CD1c-positive myeloid dendritic cell (primary cell): ENCODE measurements around the gene YWHAG.
"Not testable (repeated sequence)": the region's sequence is repeated elsewhere in the genome, so short reads cannot be mapped to it uniquely, and the experiment has no call there.

Experiments used
- DNase-seq: peaks from one replicate; pipeline ENCODE4 v3.0.0-alpha.2; 2016; ENCODE audit errors: extremely low spot score

The YWHAG gene

DNA sequence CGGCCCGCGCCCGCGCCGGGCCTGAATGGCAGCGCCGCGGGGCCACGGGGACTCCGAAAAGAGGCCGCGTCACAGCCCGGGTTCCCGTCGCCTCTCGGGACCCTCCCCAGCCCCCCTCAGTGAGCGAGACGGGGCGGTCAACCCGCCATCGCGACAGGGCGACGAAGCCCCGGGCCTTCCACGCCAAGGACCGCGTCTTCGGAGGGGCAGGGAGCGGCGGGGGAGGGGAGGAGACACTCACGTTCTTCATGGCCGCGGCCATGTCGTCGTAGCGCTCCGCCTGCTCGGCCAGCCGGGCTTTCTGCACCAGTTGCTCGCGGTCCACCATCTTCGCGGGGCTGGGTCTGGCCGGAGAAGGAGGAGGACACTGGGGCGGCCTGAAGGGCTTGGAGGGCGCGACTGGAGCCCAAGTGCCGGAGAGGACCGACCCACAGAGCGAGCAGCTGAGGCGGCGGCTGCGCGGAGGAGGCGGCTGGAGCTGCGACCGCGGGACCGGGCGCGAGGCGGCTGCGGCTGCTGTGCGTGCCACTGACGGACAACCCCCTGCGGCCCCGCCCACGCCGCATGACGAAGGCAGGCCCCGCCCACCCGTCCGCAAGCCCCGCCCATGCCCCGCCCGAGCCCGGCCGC lies at the start of gene YWHAG:
Gene YWHAG, minus strand, starts transcription at position 511 of the 630 bp plus-strand sequence. Its CDS starts 183 bp downstream, at position 328.
- DNase-seq = peak; percentile 95

DNA sequence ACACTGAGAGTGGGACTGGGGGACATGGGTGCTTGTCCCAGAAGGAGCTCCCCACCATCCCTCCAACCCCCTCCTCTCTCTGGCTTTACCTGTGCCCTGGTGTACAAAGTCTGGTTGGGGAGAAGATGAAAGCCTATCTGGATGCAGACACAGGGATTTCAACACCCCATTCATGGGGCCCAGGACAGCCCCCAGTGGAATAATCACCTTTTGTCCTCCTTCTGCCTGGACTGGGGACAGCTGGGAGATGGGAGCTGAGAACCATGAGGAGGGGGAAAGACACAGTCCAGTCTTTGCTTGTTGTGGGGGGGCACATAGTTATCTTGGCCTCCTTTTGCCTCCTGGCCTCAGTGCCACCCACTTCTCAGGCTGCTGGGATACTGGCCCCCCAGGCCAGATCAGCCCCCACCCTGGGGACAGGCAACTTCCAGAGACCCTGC lies 49.4 kb upstream of the YWHAG start:
- no peak for DNase-seq

DNA sequence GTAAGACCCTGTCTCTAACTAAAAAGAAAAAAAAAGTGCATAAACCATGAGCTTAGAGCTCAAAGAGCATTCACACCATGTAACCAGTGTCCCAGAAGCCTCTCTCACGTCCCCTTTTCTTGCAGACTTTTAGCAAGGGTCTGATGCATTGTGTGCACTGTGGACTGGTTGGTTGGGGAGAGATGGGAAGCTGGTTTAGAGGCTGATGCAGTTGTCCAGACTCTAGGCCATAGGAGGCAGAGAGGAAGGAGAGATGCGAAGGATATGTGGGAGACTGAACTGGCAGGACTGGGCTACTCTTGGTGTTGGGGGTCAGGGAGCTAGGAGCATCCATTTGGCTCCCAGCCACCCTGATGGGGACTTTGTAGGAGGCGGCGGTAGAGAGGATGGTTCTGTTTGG lies 48.9 kb upstream of the YWHAG start:
- DNase-seq = no peak

DNA sequence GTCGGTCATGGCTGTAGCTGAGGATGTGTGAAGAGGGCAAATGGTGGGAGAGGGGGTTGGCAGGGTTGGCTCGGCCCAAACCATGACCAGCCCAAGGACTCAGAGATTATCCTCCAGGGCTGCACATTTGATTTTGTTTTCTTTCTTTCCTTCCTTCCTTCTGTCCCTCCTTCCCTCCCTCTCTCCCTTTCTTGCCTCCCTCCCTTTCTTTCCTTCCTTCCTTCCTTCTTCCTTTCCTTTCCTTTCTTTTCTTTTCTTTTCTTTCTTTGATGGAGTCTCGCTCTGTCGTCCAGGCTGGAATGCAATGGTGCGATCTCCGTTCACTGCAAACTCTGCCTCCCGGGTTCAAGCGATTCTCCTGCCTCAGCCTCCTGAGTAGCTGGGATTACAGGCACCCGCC lies 46.9 kb upstream of the YWHAG start:
- no peak for DNase-seq

DNA sequence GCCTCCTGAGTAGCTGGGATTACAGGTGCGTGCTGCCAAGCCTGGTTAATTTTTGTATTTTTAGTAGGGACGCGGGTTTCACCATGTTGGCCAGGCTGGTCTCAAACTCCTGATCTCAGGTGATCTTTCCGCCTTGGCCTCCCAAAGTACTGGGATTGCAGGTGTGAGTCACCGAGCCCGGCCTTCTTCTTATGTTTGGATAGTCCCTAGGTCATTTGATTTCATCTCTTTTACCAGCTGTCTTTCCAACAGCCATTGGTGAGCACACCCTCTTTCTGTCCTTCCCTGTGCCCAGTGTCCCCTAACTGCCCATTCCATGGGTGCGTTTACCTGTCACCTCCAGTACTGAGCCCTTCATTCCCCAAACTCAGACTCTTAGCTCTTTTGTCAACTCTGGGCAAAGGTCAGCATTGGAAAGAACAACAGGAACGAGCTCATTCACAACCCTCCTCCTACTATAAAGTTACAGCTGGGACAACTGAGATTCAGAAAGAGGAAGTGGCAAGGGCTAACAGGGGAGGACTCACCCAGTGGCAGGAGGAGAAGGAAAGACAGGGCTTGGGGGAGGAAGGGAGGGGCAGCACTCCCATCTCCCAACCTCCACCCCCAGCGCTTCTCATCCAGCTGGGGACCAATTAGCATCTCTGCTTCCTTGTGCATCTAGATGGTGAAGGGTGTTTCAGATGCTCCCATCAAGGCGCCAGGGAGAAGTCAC lies 45.1 kb upstream of the YWHAG start:
- peak; percentile 85 for DNase-seq

DNA sequence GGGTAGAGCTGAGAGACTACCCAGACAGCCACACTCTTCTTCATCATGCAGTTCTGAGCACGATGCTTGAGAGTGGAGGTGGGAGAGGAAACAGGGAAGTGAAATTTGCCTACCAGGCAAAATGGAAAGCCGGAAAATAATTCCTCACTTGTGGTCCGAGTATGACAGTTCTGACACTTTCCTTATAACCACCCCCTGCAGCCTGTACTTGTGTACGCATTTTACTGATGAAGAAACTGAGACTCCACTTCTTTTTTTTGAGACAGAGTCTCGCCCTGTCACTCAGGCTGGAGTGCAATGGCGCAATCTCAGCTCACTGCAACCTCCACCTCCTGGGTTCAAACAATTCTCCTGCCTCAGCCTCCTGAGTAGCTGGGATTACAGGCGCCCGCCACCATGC lies 44.3 kb upstream of the YWHAG start:
- DNase-seq = peak; percentile 95

DNA sequence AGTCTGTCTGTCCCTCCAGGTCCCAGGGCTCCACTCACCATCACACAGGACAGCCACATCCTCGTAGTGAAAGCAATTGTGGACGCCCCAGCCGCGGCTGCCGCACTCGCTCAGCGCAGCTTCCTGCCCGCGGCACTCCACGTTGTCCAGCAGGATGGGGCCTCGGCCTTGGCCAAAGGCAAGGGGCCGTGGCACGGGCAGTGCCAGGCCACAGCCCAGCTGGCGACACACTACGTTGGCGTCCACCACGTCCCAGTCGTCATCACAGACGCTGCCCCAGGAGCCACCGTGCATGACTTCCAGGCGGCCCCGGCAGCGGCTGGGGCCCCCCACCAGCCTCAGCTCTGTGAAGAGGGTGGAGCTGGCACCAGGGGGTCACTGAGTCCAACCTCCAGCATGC lies 41.5 kb upstream of the YWHAG start:
- DNase-seq = no peak

DNA sequence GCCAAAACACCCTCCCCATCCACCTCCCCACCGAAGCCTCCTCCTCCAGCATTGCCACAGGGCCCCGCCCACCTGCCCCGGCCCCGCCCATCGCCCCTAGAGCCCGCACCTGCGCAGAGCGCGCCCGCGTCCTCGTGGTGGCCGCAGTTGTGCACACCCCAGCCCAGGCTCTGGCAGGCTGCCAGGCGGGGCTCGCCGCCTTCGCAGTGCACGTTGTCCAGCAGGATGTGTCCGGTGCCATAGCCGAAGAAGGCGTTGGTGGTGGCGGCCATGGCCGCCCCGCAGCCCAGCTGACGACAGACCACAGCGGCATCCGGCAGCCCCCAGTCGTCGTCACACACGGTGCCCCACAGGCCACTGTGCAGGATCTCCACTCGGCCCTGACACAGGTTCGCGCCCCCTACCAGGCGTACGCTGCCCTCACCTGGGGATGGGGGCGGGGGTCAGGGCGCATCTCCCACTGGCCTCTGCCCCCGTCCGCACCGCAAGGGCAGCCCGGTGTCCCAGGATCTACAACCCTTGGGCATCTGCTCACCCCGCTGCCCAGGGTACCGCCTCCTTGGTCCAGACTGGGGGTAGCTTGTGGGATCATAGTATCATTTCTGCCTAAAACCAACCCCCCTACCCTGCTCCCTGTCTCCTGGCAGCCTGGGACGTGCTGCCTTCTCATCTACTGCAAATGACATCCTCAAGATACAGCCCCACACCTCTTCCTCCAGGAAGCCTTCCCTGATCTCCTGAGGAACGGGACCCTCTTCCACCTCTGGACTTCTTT lies 38.8 kb upstream of the YWHAG start:
- DNase-seq = peak; percentile 89

DNA sequence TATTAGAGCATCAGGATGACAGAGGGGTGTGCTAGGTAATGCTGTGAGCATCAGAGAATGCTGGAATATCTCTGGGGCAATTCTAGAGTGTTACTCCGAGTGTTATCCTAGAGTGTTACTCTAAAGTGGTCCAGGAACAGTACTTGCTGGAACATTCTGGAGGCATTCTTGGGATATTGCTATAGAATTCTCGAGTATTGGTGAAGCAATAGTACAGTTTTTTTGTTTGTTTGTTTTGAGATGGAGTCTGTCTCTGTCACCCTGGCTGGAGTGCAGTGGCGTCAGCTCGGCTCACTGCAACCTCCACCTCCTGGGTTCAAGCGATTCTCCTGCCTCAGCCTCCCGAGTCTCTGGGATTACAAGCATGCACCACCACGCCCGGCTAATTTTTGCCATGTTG lies 38.1 kb upstream of the YWHAG start:
- DNase-seq = no peak

DNA sequence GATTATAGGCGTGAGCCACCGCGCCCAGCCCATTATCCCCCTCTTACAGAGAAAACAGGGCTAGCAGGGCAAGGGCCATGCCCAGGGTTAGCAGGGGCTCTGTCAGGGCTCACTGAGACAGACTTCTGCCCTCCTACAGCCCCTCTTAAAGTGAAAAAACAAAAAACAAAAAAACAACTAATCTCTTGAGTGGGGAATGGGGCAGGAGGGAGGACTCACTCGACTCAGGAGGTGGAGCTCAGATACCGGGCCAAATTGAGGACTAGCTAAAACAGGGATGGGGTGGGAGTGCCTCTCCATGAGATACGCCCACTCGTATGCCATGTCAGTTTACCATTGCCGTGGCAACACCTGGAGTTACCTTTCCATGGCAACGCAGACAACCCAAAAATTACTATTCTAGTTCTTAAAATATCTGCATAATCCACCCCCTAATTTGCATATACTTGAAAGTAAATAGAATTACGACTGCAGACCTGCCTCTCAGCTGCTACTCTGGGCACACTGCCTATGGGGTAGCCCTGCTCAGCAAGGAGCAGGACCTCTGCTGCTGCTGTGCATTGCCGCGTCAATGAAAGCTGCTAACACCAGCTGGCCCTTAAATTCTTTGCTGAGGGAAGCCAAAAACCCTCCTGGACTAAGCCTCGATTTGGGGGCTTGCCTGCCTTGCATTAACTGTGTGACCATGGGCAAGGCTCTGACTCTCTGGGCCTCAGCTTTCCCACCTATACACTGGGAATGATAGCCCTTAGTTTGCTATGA lies 37.4 kb upstream of the YWHAG start:
- no peak for DNase-seq

DNA sequence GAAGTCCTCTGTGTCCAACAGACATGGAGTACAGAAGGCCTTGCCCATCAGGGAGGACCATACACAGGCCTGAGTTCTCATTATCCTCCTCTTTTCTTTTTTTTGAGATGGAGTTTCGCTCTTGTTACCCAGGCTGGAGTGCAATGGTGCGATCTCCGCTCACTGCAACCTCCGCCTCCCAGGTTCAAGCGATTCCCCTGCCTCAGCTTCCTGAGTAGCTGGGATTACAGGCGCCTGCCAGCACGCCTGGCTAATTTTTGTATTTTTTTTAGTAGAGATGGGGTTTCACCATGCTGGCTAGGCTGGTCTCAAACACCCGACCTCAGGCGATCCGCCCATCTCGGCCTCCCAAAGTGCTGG lies 36.8 kb upstream of the YWHAG start:
- DNase-seq = not testable (repeated sequence)

DNA sequence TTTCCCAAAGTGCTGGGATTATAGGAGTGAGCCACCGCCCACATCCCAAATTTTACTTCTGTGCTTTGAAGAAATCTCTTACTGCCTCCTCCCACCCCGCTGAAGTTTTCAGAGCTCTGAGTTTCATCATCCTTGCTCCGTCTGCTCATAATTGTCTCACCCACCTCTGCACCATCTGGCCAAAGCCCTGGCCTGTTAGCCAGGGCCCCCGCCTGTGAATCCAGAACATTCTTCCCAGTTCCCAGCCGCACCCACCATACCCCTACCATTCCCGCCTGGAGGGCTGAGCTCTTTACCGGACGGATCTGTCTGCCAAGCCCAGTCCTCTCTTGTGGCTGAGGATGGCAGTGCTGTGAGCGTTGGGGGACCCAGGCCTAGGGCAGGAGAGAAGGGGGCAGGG lies 36.2 kb upstream of the YWHAG start:
- peak; percentile 66 for DNase-seq

DNA sequence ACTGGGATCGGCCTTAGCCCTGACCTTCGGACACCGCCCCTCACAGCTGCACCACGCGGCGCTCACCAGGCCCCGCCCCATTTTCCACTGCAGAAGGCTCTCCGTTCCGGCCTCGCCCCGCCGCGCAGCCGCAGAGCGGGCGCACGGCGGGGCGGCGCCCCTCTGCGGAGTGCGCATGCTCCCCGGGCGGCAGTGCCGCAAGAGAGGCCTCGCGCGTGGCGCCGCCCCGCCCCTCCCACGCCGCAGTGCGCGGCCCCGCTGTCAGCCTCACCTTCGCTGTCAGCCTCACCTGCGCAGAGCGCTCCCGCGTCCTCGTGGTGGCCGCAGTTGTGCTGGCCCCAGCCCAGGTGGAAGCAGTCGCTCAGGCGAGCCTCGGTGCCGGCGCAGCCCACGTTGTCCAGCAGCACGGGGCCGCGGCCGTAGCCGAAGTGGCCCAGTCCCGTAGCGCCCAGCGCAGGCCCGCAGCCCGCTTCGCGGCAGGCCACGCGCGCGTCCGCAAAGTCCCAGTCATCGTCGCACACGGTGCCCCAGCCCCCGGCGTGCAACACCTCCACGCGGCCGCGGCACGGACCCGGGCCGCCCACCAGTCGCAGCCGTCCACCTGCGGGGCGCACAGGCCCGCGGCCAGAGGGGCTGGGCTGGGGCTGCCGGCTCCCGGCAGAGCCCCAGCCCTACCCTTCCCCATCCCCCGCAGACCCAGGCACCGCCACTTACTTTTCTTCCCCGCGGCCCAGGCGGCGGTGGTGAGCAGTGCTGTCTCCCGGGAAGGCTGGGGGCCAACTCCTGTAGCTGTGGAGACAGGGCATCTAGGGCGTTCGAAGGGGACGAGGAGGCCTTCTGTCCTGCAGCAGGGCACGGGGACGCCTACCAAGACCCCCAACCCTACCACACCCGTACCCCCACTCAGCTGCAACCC lies 34.6 kb upstream of the YWHAG start:
- peak; percentile 96 for DNase-seq

DNA sequence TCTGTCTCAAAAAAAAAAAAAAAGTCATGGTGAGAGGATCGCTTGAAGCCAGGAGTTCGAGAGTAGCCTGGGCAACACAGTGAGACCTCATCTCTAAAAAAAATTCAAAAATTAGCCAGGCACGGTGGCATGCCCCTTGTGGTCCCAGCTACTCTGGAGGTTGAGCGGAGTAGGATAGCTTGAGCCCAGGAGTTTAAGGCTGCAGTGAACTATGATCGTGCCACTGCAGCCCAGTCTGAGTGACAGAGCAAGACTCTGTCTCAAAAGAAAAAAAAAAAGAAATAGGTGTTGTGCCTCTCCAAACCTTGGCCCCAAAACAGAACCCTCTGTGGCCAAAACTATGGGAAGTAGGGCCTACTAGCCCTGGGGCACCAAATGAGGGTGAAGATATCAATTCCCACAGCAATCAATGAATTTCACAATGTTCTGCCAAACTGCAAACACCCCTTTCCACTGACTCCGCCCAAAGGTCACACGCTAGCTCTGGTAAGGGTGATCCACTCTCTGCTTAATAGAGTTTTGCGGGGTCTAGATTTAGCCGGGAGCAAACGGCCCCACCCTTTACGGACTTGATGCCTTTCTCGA lies 33.8 kb upstream of the YWHAG start:
- no peak for DNase-seq

DNA sequence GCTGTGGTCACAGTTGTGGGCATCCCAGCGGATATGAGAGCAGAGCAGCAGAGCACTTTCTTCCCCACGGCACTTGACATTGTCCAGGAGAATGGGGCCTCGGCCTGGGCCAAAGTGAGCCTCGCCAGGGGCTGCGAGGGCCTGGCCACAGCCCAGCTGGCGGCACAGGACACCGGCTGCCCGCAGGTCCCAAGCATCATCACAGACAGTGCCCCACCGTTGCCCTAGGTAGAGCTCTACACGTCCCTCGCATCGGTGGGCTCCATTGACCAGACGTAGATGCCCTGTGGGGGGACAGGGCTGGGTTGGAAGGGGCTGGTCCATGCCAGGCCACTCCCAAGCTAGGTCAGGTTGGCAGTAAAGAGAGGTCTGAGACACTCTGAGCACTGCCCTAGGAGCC lies 31.3 kb upstream of the YWHAG start:
- DNase-seq = no peak

DNA sequence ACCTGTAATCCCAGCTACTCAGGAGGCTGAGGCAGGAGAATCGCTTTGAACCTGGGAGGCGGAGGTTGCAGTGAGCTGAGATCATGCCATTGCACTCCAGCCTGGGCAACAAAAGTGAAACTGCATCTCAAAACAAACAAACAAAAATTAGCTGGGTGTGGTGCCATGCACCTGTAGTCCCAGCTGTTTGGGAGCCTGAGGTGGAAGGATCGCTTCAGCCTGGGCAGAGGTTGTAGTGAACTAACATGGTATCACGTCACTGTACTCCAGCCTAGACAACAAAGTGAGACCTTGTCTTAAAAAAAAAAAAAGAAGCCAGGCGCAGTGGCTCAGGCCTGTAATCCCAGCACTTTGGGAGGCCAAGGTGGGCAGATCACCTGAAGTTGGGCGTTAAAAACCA lies 29.0 kb upstream of the YWHAG start:
- not testable (repeated sequence) for DNase-seq

DNA sequence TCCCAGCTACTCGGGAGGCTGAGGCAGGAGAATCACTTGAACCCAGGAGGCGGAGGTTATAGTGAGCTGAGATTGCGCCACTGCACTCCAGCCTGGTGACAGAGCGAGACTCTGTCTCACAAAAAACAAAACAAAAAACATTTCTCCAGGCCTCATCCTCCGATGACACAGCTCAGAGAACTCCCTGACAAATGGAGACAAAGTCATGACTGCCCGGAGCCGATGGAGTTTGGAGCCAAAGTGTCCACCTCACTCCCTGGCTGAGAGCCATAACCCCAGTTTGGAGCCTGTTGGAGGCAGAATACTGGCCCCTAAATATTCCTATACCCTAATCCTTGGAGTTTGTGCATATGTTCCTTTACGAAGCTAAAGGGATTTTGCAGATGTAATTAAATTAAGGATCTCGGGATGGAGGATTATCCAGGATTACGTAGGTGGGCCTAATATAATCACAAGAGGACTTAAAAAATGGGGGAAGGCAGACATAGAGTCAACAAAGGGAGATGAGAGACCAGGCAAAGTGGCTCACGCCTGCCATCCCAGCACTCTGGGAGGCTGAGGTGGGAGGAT lies 28.0 kb upstream of the YWHAG start:
- DNase-seq = no peak

DNA sequence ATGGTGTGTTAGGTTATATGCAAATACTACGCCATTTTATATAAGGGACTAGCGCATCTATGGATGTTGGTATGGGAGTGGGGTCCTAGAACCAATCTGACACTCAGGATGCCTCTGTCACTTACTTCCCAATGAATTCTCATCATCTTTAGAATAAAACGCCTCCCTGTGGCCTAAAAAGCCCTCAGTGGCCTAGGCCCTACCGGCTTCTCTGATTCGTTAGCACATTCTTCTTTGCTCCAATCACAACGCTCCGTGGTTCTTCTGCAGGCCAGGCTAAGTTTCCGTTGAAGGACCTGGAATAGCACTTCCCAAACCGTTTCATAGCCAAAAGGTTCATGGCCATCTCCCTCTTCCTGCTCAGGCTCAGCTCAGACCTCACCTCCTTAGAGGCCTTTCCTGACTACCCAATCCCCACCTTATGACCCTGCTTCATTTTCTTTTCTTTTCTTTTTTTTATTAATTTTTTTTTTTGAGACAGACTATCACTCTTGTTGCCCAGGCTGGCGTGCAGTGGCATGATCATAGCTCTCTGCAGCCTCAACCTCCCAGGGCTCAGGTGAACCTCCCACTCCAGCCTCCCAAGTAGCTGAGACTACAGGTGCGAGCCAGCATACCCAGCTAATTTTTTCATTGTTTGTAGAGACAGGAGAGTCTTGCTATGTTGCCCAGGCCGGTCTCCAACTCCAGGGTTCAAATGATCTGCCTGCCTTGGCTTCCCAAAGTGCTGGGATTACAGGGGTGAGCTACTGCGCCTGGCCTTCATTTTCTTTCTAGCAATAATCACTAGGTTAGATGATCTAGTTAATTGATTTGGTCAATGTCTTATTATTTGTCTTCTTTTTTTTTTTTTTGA lies 24.5 kb upstream of the YWHAG start:
- no peak for DNase-seq

DNA sequence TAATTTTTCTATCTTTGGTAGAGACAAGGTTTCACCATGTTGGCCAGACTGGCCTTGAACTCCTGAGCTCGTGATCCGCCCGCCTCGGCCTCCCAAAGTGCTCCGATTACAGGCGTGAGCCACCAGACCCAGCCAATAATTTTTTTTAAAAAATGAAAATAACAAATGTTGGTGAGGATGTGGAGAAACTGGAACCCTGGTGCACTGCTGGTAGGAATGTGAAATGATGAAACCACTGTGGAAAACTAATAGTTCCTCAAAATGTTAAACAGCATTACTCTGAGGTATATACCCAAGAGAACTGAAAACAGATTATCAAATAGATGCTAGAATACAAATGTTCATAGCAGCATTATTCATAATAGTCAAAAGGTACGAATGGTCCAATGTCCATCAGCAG lies 23.0 kb upstream of the YWHAG start:
- DNase-seq = no peak

DNA sequence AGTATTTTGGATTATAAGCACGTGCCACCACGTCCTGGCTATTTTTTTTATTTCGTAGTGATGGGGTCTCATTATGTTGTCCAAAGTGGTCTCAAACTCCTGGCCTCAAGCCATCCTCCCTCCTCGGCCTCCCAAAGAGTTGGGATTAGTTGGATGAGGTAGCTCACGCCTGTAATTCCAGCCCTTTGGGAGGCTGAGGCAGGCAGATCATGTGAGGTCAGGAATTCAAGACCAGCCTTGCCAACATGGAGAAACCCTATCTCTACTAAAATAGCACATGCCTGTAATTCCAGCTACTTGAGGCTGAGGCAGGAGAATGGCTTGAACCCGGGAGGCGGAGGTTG lies 21.8 kb upstream of the YWHAG start:
- DNase-seq = no peak
